ENCODE results near the gene SMAD6. TPM values are rescaled to one million over a fixed set of nuclear protein-coding genes. Genes with fewer than 3 reads are reported as not detected.

Gene SMAD6
- total and polyA plus RNA-seq, 2 donors (not counting 1 experiment from before 2014, with no cell fraction given), result 1.2 to 8.9 TPM

GRCh38 chr15:66677336-66677735 is 24.7 kb upstream of the SMAD6 start:
- Histone ChIP-seq H3K79me2 (ENCODE audit: control insufficient read depth, insufficient read depth, low read length) (no peaks in the 10 kb centered on the region), H3K36me3 (ENCODE audit: control insufficient read depth, insufficient read depth, low read length) (no peaks in the 10 kb centered on the region), H2AFZ (ENCODE audit: low read length) (no peak overlapping the region), H3K9me3 (ENCODE audit: control insufficient read depth, insufficient read depth, low read depth, low read length) (no peaks in the 10 kb centered on the region), H3K27ac (ENCODE audit: insufficient read depth, low read length) (no peak overlapping the region), H3K4me3 (replicated peaks in 1 of 4; ENCODE audit: control extremely low read depth in 1 of 4, insufficient read depth in 1 of 4, low read depth in 3 of 4, low read length in 4 of 4) (no peak overlapping the region), H3K4me1 (ENCODE audit: control insufficient read depth, extremely low read depth, insufficient read depth, low read length) (no peaks in the 10 kb centered on the region), H3K9ac (ENCODE audit: insufficient read depth, low read length) (no peak overlapping the region), H3K27me3 (ENCODE audit: control insufficient read depth, insufficient read depth, low read length) (no peaks in the 10 kb centered on the region), H4K20me1 (ENCODE audit: control insufficient read depth, extremely low read depth, insufficient read depth, low read length) (no peaks in the 10 kb centered on the region), H3K4me2 (ENCODE audit: extremely low read depth, insufficient read depth, low read length) (no peak overlapping the region)
- DNase-seq (ENCODE audit: low read depth in 2 of 2), result no peak
- no peak for TF ChIP-seq CTCF (conservative IDR thresholded peaks at IDR 0.05 in 1 of 2, IDR thresholded peaks at IDR 0.05 in 1 of 2; ENCODE audit: low read depth in 1 of 2, low read length in 2 of 2)
- TF ChIP-seq EZH2 (IDR thresholded peaks at IDR 0.05; ENCODE audit: low read length, missing control alignments), result no peak

- DNase-seq (ENCODE audit: low read depth in 2 of 2), result peak in 1 of 2 donors; percentile 32
- no peaks in the 10 kb centered on the region for H3K36me3 ChIP-seq (ENCODE audit: control insufficient read depth, insufficient read depth, low read length)
- no peaks in the 10 kb centered on the region for H4K20me1 ChIP-seq (ENCODE audit: control insufficient read depth, extremely low read depth, insufficient read depth, low read length)
- no peak overlapping the region for H3K4me2 ChIP-seq (ENCODE audit: extremely low read depth, insufficient read depth, low read length)
- H3K4me1 ChIP-seq (ENCODE audit: control insufficient read depth, extremely low read depth, insufficient read depth, low read length), result no peaks in the 10 kb centered on the region
- H3K9ac ChIP-seq (ENCODE audit: insufficient read depth, low read length), result no peak overlapping the region
- H3K79me2 ChIP-seq (ENCODE audit: control insufficient read depth, insufficient read depth, low read length), result no peaks in the 10 kb centered on the region
- H3K27me3 ChIP-seq (ENCODE audit: control insufficient read depth, insufficient read depth, low read length), result no peaks in the 10 kb centered on the region
- H3K4me3 ChIP-seq (replicated peaks in 1 of 4; ENCODE audit: control extremely low read depth in 1 of 4, insufficient read depth in 1 of 4, low read depth in 3 of 4, low read length in 4 of 4), result no peak overlapping the region
- TF ChIP-seq CTCF (conservative IDR thresholded peaks at IDR 0.05 in 1 of 2, IDR thresholded peaks at IDR 0.05 in 1 of 2; ENCODE audit: low read depth in 1 of 2, low read length in 2 of 2), result no peak
- TF ChIP-seq EZH2 (IDR thresholded peaks at IDR 0.05; ENCODE audit: low read length, missing control alignments), result no peak
- no peak overlapping the region for H2AFZ ChIP-seq (ENCODE audit: low read length)
- no peaks in the 10 kb centered on the region for H3K9me3 ChIP-seq (ENCODE audit: control insufficient read depth, insufficient read depth, low read depth, low read length)
- no peak overlapping the region for H3K27ac ChIP-seq (ENCODE audit: insufficient read depth, low read length)
These were observed 22.9 kb upstream of the SMAD6 start for GRCh38 chr15:66679061-66679656.

- peak in 1 of 2 donors; percentile 9 for DNase-seq (ENCODE audit: low read depth in 2 of 2)
- Histone ChIP-seq H3K27me3 (ENCODE audit: control insufficient read depth, insufficient read depth, low read length) (no peaks in the 10 kb centered on the region), H3K9ac (ENCODE audit: insufficient read depth, low read length) (no peak overlapping the region), H3K4me1 (ENCODE audit: control insufficient read depth, extremely low read depth, insufficient read depth, low read length) (no peaks in the 10 kb centered on the region), H2AFZ (ENCODE audit: low read length) (no peak overlapping the region), H3K9me3 (ENCODE audit: control insufficient read depth, insufficient read depth, low read depth, low read length) (no peaks in the 10 kb centered on the region), H3K79me2 (ENCODE audit: control insufficient read depth, insufficient read depth, low read length) (no peaks in the 10 kb centered on the region), H3K27ac (ENCODE audit: insufficient read depth, low read length) (no peak overlapping the region), H3K4me3 (replicated peaks in 1 of 4; ENCODE audit: control extremely low read depth in 1 of 4, insufficient read depth in 1 of 4, low read depth in 3 of 4, low read length in 4 of 4) (no peak overlapping the region), H4K20me1 (ENCODE audit: control insufficient read depth, extremely low read depth, insufficient read depth, low read length) (no peaks in the 10 kb centered on the region), H3K4me2 (ENCODE audit: extremely low read depth, insufficient read depth, low read length) (no peak overlapping the region), H3K36me3 (ENCODE audit: control insufficient read depth, insufficient read depth, low read length) (no peaks in the 10 kb centered on the region)
- no peak for TF ChIP-seq CTCF (conservative IDR thresholded peaks at IDR 0.05 in 1 of 2, IDR thresholded peaks at IDR 0.05 in 1 of 2; ENCODE audit: low read depth in 1 of 2, low read length in 2 of 2)
- no peak for TF ChIP-seq EZH2 (IDR thresholded peaks at IDR 0.05; ENCODE audit: low read length, missing control alignments)
These were observed 22.4 kb upstream of the SMAD6 start for GRCh38 chr15:66679657-66680108.

Data from fibroblast of lung (primary cell).